ENCODE results near the gene KIR2DL1.

DNA sequence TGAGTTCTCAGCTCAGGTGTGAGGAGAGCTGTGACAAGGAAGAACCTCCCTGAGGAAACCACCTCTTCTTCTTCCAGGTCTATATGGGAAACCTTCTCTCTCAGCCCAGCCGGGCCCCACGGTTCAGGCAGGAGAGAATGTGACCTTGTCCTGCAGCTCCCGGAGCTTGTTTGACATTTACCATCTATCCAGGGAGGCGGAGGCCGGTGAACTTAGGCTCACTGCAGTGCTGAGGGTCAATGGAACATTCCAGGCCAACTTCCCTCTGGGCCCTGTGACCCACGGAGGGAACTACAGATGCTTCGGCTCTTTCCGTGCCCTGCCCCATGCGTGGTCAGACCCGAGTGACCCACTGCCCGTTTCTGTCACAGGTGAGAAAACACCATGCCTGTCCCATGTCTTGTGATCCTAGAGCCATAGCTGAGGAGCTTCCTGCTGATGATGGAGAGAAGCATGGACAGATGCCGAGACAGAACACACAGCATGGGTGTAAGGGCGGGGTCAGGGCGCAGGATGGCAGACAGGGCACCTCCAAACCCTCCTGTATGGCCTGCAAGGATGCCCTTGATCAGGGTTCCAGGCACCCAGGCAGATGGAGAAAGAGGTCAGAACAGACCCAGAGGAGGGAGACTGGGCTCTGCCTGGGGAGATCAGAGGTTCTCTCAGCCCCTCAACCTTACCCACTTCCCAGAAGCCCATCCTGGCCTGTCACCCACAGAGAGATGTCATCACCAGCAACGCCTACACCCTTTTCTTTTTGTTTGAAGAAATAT lies 40.0 kb upstream of the KIR2DL1 start:
- no peak for TF ChIP-seq POLR2AphosphoS5 (IDR thresholded peaks at IDR 0.05)
- no peak for TF ChIP-seq EZH2 (IDR thresholded peaks at IDR 0.05; ENCODE audit: borderline replicate concordance, insufficient read depth, low read length, poor library complexity, severe bottlenecking)

Measured in neural cell (in vitro differentiated cells).